Activated CD8-positive, alpha-beta memory T cell treated with anti-CD3 and anti-CD28 coated beads, Interleukin-2, amount 50 U/mL, for 1 hour (primary cell): ENCODE results near the gene KATNAL1.
"Not testable (repeated sequence)": the region's sequence is repeated elsewhere in the genome, so short reads cannot be mapped to it uniquely, and the experiment has no call there.

ENCODE experiments used
- DNase-seq: peaks from one replicate; pipeline ENCODE4 v3.0.0-alpha.2; 2020; ENCODE audit errors: extremely low read depth

Gene KATNAL1

DNA sequence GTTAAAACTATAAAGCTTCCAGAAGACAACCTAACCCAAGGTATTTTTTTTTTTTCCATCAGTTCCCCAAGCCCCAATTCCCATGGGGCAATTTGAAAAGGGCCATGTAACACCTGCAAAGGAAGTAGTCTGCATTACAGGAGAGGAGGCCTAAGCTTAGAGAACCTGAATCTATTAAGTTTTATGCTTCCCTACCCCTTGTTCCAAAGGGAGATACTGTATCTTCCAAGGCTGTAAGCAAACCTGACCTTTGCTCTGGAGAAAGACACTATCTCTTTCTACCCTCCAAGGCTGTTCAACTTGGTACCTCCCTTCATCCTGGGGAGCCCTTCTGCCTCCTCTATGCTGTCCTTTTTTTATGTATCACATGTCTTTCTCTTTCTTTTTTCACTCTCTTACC is 15.0 kb downstream of the KATNAL1 start:
- no peak for DNase-seq

DNA sequence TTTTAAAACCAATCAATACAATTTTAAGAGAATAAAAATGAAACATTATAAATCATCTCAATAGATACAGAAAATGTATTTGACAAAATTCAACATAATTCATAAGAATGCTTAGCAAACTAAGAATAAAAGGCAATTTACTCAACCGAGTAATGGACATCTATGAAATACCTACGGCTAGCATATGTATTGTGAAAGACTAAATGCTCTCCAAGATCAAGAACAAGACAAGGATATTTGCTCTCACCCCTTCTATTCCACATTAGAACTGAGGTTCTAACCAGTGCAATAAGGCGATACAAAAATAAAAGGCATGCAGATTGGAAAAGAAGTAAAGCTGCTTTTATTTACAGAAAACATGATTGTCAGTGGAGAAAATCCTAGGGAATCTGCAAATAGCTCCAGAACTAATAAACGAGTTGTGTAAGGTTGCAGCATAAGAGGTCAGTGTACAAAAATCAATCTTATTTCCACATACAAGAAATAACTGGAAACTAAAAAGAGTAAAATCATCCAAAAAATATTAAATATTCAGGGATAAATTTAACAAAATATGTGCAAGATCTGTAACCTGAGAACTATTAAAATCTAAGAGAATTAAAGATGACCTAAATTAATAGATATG is 16.4 kb downstream of the KATNAL1 start:
- no peak for DNase-seq

DNA sequence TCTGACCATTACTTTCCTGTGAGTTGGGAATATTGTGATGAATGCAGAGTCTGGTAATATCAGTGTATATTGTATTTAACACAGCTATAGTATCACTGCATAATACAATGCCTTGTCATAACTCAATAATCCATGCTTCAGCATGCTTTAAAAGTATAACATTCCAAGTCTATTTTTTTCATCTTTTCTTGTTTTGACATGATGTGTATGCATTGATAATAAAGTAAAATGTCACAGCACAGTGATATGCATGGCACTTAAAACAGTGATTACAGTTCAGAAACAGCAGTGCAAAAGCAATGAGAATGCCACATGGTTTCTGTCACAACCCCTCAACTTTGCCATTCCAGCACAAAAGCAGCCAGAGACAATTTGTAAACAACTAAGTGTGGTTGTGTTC is 17.8 kb downstream of the KATNAL1 start:
- no peak for DNase-seq

DNA sequence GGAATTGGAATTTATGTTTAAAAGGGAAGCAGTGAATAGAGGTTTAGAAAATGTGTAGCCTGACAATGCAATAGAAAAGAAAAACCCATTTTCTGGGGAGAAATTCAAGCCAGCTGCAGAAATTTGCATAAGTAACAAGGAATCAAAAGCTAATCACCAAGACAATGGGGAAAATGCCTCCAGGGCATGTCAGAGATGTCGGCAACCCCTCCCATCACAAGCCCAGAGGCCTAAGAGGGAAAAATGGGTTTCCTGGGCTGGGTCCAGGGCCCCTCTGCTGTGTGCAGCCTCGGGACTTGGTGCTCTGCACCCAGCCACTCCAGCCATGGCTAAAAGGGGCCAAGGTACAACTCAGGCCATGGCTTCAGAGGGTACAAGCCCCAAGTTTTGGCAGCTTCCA is 21.3 kb downstream of the KATNAL1 start:
- not testable (repeated sequence) for DNase-seq

DNA sequence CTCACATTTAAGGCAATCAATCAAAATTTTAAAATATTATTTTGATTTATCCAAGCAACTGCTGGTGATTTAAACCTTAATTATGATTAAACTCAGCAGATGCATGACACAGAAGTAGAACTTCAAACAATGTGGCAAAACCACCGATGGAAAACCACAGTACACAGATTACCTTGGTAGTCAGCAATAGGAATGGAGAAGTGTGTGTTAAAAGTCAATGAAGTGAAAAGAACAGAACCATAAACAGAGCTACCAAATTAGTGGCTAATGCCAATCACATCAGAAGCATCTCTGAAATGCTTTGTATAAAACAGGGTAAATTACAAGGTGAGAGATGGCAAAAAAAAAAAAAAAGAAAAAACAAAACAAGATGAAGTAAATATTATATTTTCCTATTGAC is 31.2 kb downstream of the KATNAL1 start:
- DNase-seq = no peak

DNA sequence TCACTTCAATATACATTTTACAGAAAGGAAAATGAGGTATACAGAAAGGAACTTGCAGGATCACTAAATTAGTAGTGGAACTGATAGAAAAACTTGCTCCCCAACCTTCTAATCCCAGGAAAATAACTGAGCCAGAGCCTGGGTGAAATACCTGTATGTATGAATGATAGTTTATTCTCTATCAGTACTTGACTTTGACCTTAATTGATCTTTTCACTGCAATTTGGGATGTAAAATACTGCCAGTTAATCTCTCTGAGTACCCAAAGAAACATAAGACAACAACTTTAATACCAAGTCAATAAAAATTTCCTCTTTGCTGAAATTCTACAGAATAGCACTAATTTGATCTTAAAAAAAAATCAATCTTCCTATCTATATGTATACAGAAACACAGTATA is 33.3 kb downstream of the KATNAL1 start:
- DNase-seq = no peak

DNA sequence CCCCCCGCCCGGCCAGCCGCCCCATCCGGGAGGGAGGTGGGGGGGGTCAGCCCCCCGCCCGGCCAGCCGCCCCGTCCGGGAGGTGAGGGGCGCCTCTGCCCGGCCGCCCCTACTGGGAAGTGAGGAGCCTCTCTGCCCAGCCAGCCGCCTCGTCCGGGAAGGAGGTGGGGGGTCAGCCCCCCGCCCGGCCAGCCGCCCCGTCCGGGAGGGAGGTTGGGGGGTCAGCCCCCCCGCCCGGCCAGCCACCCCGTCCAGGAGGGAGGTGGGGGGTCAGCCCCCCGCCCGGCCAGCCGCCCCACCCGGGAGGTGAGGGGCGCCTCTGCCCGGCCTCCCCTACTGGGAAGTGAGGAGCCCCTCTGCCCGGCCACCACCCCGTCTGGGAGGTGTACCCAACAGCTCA is 37.3 kb downstream of the KATNAL1 start:
- DNase-seq = not testable (repeated sequence)

DNA sequence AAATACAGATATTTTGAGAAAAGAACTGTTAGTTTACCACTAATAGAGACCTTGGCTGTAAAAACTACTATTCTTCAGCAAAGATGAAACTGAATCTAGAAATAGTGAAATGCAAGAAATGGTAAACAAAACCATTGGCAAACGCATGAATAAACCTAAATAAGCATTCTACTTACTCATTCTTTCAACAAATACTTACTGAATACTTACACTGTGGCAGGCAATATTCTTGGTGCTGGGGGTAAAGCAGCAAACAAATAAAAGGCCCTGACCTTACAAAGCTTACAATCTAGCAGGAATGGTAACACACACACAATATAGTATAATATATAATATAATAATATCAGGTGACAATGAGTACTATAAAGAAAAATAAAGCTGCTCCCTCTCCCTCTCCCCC is 38.7 kb downstream of the KATNAL1 start:
- DNase-seq = no peak

DNA sequence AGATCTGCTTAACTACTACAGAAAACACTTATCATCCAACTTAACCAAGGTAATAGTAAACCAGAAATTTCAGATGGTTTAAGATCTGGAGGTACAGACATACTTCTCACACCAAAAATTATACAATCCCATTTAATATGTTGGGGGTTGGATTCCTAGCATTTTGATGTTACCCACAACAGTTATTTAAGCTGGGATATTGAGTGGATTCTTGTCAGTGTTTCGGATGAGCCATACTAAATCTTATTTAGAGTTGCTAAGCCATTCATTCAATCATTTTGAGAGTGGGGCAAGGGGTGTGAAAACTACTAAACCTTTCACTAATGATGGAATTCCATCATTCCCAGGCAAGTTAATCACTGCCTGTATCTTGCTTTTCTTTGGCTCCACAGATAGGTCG is 40.6 kb downstream of the KATNAL1 start:
- no peak for DNase-seq

DNA sequence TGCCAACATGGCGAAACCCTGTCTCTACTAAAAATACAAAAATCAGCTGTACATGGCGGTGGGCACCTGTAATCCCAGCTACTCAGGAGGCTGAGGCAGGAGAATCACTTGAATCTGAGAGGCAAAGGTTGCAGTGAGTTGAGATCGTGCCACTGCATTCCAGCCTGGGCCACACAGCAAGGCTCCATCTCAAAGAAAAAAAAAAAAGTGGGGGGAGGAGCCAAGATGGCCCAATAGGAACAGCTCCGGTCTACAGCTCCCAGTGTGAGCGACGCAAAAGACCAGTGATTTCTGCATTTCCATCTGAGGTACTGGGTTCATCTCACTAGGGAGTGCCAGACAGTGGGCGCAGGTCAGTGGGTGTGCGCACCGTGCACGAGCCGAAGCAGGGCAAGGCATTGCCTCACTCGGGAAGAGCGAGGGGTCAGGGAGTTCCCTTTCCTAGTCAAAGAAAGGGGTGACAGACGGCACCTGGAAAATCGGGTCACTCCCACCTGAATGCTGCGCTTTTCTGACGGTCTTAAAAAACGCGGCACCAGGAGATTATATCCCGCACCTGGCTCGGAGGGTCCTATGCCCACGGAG is 48.1 kb downstream of the KATNAL1 start:
- DNase-seq = not testable (repeated sequence)

DNA sequence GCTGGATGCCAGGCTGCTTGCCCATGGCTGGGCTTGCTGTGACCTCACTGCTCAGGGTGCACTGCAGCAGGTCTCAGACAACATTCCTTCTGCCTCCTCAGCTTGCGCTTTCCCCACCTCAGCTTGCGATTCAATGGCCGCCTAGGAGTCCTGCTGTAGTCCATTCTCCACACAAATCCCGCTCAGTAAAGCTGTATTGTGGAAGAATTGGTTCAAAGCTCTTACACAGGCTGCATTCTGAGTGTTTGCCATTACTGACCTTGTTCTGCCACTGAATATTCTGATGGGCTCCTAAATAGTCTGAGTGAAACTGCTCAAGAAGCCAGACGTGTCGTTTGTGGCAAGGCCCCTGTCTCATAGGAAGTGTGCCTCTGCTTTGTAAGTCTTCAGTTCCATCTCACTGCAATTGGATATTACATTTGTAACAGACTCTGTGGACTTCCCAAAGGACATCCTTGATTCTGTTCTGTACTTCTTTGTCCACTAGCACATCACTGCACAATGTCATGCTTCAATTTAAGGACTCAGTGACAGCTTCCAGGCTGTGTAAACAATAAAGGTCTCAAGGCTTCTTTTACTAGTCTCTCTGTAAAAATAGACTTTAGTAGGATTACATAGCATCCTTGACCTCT is 49.8 kb downstream of the KATNAL1 start:
- DNase-seq = no peak

DNA sequence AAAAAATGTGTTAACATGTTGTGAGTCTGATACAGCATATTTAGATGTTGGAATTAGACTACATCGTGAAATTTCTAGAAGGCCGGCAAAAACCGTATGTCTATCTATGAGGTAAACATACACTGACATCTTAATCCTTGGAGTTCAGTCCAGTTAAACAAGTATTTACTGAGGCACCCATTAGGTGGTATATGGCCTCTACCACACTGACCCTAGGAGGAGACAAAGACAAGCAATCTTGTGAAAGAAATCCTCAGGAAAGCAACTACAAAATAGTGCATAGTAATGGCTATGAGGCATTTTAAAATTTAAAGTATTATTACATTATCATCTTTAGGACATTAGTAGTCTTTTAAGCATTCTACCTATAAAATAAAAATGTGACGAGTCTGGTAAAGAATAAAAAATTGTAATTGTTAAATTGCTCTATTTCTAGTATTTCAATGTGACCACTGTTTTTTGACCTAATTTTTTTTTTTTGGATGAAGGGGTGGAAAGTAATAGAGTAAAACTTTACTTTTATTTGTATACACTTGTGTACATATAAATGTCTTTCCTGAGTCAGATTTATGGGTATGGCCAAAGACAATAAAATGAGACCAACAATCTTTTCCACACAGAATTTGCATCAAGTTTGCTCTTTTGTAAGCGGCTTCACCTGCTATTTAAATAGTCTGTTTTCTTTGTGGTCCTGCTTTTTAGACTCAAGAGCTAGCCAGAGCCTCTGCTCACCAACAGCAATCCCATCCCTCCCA is 50.5 kb downstream of the KATNAL1 start:
- DNase-seq = no peak

DNA sequence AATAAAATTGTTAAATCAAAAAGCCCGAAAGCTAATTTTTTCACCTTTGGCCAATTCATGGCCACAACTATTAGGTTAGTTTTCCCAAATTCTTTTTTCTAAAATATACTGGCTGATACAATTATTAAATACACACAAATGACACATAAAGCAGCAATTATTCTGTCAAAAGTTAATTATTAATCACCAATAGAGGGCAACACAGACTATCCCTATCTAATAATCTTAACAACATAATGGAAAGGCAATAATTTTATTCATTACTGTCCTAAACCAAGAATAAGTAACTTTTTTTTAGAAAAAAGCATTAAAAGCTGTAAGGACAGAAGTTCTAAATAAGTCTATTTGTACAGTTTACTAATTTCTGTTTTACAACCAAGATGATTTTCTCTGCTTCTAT is 51.7 kb downstream of the KATNAL1 start:
- no peak for DNase-seq

DNA sequence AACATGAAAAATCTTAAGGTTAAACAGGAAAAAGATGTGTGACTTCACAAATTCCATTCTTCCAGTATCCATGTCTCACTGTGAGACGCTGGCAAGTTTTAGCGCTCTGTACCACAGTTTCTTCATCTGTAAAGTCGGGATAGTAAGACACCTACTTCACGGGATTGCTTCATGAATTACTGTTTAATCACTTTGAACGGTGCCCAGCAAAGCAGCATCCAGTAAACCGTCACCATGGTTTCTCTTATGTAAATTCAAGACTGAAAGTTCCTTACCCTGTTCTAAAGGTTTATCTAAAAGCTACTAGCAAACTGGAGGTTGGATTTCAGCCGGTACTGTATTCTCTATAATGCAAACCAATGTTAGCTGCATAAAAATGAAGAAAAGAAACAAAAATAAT is 53.5 kb downstream of the KATNAL1 start:
- no peak for DNase-seq

DNA sequence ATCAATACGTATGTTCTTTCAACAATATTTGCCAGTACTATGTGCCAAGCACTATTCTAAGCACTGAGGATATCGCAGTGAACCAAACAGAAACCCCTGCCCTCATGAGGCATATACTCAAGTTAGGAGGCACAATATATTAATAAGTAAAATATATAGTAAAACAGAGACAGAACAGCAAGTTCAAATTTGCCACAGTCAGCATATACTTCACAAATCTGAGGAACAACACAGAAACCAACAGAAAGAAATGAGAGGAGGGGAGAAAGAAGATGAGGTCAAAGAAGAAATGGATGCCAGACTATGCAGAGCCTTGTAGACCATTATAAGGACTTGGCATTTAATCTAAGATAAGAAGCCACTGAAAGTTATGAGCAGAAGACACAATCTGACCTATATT is 59.9 kb downstream of the KATNAL1 start:
- DNase-seq = no peak

DNA sequence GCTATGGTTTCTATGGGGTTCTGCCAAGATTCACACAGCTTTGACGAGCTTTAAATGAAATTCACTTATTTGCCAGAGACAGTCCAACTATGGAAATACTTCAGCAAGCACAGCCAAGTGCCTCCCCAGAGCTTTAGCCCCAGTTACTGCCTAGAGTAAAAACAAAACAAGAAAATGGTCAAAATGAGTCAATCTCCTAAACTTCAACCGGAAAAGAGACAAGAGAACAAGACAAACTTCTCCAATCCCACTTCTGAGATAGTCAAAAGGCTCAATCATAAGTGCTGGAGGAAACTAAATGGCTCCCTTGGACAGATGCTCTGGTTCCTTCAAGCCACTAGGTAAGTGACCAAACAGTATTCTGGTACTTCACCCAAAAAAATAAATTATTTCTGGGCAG is 65.8 kb downstream of the KATNAL1 start:
- no peak for DNase-seq

DNA sequence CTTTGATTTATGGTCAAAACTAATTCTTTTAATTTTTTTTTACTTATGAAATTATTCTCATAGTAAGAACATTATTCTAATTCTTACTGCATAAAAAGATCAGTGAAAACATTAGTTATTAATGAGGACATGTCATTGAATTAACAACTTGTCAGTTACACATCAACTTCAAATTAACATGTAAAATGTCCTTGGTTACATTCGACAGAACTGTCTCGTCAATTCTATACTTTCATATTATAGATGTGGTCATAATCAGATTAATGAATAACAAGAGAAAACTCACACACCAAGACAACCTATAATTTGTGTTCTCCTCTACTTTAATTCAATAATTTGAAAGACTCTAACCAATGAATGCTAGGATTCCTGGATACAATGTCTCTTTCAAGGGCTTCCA is 66.7 kb downstream of the KATNAL1 start:
- DNase-seq = no peak

DNA sequence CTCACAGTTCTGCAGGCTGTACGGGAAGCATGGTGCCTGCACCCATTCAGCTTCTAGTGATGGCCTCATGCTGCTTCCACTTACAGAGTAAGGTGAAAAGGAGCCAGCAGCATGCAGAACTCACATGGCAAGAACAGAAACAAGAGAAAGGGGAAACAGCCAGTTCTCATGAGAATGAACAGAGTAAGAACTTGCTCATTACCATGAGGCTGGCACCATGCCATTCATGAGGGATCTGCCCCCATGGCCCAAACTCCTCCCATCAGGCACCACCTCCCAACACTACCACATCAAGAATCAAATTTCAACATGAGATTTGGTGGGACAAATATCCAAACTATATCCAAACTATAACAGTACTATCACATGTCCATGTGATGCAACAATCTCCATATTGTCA is 72.1 kb downstream of the KATNAL1 start:
- no peak for DNase-seq

DNA sequence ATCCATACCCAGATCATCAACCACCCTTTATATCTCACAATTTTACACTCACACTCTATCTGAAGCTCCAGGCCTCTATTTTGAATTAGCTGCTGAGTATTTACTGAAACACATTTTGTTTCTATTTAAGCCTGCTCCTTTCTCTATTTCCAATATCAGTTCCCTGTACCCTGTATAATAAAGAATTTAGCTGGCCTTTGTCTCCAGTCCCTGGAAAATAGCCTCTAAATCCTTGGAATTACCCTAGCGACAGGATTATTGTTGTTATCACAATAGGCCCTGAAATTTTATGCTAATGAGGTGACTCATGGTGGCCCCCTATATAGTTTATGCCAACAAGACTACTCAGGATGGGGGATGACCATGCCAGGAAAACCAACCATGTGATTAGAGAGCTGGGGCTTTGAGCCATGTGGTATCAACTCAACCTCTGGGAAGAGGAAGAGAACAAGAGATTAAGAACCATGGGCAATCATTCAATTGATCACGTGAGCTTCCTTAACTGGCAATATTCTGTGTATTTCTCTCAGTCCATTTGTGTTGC is 72.7 kb downstream of the KATNAL1 start:
- no peak for DNase-seq

DNA sequence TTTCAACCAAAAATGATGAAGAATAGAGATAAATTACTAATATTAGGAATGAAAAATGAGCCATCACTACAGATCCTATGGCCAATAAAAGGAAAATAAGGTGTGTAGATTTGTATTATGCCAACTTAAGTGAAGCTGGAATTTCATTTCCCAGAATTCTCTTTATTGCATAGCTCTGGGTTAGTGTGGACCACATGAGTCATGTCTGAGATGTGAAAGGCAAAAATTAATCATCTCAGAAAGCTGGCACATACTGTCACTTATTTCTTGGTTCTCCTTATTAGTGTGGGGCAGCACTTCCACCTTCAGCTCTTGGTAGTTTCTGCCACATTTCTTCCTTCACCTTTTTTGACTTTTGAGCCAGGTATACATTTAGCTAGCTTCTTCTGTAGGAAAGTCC is 82.6 kb downstream of the KATNAL1 start:
- DNase-seq = no peak

DNA sequence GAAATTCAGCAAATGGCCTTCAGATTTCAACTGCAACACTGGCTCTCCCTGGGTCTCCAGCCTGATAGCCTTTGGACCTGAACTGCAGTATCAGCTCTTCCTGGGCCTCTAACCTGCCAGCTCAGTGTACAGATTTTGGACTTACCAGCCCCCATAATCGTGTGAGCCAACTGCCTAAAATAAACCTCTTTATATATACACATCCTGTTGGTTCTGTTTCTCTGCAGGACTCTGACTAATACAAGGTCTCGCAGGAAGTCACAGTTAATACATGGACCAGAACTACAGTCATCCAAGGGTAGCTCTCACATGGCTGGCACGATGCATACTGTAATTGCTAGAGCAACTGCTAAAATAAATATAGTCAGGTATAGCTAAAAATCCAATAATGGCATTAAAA is 85.1 kb downstream of the KATNAL1 start:
- no peak for DNase-seq

DNA sequence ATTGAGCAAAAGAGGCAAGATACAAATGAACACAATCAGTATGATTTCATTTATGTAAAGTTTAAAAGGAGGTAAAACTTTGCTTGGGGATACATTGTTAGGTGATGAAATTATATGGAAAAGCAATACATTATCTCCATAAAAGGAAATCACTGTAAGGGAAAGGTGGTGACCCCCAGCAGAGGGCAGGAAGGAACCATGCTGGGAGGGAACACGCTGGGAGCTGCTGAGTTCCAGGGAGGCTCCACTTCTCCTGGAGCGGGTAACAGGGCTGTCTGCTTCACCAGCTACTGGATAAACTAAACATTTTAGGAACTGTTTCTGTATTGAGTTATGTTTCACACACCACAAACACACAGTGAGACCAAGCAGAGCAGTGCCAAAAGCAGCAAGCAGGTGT is 91.2 kb downstream of the KATNAL1 start:
- DNase-seq = no peak

DNA sequence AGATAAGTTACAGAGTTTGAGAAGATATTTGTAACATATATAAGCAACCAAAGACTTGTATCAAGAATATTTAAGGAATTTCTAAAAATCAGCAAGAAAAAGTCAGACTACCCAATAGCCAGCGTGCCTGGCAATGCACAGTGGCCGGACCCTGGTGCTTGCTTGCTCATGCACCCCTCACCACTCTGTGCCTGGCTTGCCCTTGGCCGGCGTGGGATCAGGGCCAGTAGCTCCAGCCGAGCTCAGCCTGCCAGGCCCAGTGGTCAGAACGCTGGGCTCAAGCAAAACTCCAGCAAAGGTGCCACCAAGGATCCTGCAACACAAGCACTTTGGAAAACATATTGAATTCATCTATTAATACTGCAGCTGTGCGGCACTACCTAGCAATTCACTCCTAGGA is 95.1 kb downstream of the KATNAL1 start:
- no peak for DNase-seq
